ENCODE data around the gene KCTD10.

The KCTD10 gene

GRCh38 chr12:109492371-109492770 lies 15.3 kb upstream of the KCTD10 start:
- Histone ChIP-seq H3K36me3 (ENCODE audit: insufficient read depth, low read length) (peaks cover 29% of the 10 kb centered on the region), H3K9me2 (ENCODE audit: low read depth, low read length) (no peaks in the 10 kb centered on the region), H3F3A (ENCODE audit: insufficient read depth, low read length) (no peaks in the 10 kb centered on the region), H2AFZ (ENCODE audit: low read length) (no peak overlapping the region), H3K4me2 (ENCODE audit: low read length) (no peak overlapping the region), H3K79me2 (ENCODE audit: insufficient read depth, low read length) (no peaks in the 10 kb centered on the region), H3K9me3 (ENCODE audit: low read length) (no peaks in the 10 kb centered on the region), H3K4me1 (ENCODE audit: insufficient read depth, low read length, severe bottlenecking) (no peaks in the 10 kb centered on the region), H3K9ac (ENCODE audit: low read length) (no peak overlapping the region), H3K27me3 (ENCODE audit: insufficient read depth, low read length) (no peaks in the 10 kb centered on the region), H3K4me3 (ENCODE audit: low read depth, low read length, poor library complexity, severe bottlenecking) (no peak overlapping the region), H4K20me1 (ENCODE audit: insufficient read depth, low read length) (no peaks in the 10 kb centered on the region), H3K27ac (ENCODE audit: low read depth, low read length, poor library complexity, severe bottlenecking) (no peak overlapping the region)
- TF ChIP-seq EZH2 (IDR thresholded peaks at IDR 0.05; ENCODE audit: borderline replicate concordance, low read length) (no peak), CTCF (IDR thresholded peaks at IDR 0.05; ENCODE audit: low read length) (no peak)

- Histone ChIP-seq H3F3A (ENCODE audit: insufficient read depth, low read length) (no peaks in the 10 kb centered on the region), H3K4me3 (ENCODE audit: low read depth, low read length, poor library complexity, severe bottlenecking) (no peak overlapping the region), H3K27ac (ENCODE audit: low read depth, low read length, poor library complexity, severe bottlenecking) (no peak overlapping the region), H2AFZ (ENCODE audit: low read length) (no peak overlapping the region), H3K9me2 (ENCODE audit: low read depth, low read length) (no peaks in the 10 kb centered on the region), H3K9ac (ENCODE audit: low read length) (no peak overlapping the region), H3K27me3 (ENCODE audit: insufficient read depth, low read length) (no peaks in the 10 kb centered on the region), H3K4me1 (ENCODE audit: insufficient read depth, low read length, severe bottlenecking) (no peaks in the 10 kb centered on the region), H3K79me2 (ENCODE audit: insufficient read depth, low read length) (no peaks in the 10 kb centered on the region), H4K20me1 (ENCODE audit: insufficient read depth, low read length) (no peaks in the 10 kb centered on the region), H3K4me2 (ENCODE audit: low read length) (no peak overlapping the region), H3K9me3 (ENCODE audit: low read length) (no peaks in the 10 kb centered on the region), H3K36me3 (ENCODE audit: insufficient read depth, low read length) (peaks cover 31% of the 10 kb centered on the region)
- no peak for TF ChIP-seq CTCF (IDR thresholded peaks at IDR 0.05; ENCODE audit: low read length)
- no peak for TF ChIP-seq EZH2 (IDR thresholded peaks at IDR 0.05; ENCODE audit: borderline replicate concordance, low read length)
Observed at GRCh38 chr12:109491671-109492070, 14.6 kb upstream of the KCTD10 start.

- no peaks in the 10 kb centered on the region for H3K27me3 ChIP-seq (ENCODE audit: insufficient read depth, low read length)
- no peaks in the 10 kb centered on the region for H3F3A ChIP-seq (ENCODE audit: insufficient read depth, low read length)
- H3K4me1 ChIP-seq (ENCODE audit: insufficient read depth, low read length, severe bottlenecking): no peaks in the 10 kb centered on the region
- no peaks in the 10 kb centered on the region for H3K9me2 ChIP-seq (ENCODE audit: low read depth, low read length)
- H3K4me2 ChIP-seq (ENCODE audit: low read length): no peak overlapping the region
- no peaks in the 10 kb centered on the region for H3K9me3 ChIP-seq (ENCODE audit: low read length)
- H4K20me1 ChIP-seq (ENCODE audit: insufficient read depth, low read length): no peaks in the 10 kb centered on the region
- peaks cover 36% of the 10 kb centered on the region for H3K36me3 ChIP-seq (ENCODE audit: insufficient read depth, low read length)
- H3K79me2 ChIP-seq (ENCODE audit: insufficient read depth, low read length): no peaks in the 10 kb centered on the region
- H3K9ac ChIP-seq (ENCODE audit: low read length): no peak overlapping the region
- H2AFZ ChIP-seq (ENCODE audit: low read length): no peak overlapping the region
- H3K4me3 ChIP-seq (ENCODE audit: low read depth, low read length, poor library complexity, severe bottlenecking): no peak overlapping the region
- TF ChIP-seq CTCF (IDR thresholded peaks at IDR 0.05; ENCODE audit: low read length) (no peak), EZH2 (IDR thresholded peaks at IDR 0.05; ENCODE audit: borderline replicate concordance, low read length) (no peak)
- H3K27ac ChIP-seq (ENCODE audit: low read depth, low read length, poor library complexity, severe bottlenecking): no peak overlapping the region
Observed at GRCh38 chr12:109489955-109490565, 13.0 kb upstream of the KCTD10 start.

Measured in OCI-LY1 (cell line).